Fibroblast of pulmonary artery (primary cell): Measurements from ENCODE around the gene TBCD.

Experiments used
- DNase-seq: peaks from one replicate; pipeline ENCODE4 v3.0.0-alpha.2; 2010; ENCODE audit warnings: low read depth
- H3K4me3 ChIP-seq: replicated peaks from 2 replicates; pipeline ENCODE4 v1.5.1; 2011; ENCODE audit warnings: low read depth, mild to moderate bottlenecking, control low read depth, low read length, moderate library complexity
- TF ChIP-seq, protein P1 (sequence below): IDR thresholded peaks from 2 replicates; pipeline ENCODE4 v1.5.1; 2011; ENCODE audit warnings: mild to moderate bottlenecking, control low read depth, low read length, inconsistent platforms; ENCODE audit errors: missing control alignments

TBCD gene

DNA sequence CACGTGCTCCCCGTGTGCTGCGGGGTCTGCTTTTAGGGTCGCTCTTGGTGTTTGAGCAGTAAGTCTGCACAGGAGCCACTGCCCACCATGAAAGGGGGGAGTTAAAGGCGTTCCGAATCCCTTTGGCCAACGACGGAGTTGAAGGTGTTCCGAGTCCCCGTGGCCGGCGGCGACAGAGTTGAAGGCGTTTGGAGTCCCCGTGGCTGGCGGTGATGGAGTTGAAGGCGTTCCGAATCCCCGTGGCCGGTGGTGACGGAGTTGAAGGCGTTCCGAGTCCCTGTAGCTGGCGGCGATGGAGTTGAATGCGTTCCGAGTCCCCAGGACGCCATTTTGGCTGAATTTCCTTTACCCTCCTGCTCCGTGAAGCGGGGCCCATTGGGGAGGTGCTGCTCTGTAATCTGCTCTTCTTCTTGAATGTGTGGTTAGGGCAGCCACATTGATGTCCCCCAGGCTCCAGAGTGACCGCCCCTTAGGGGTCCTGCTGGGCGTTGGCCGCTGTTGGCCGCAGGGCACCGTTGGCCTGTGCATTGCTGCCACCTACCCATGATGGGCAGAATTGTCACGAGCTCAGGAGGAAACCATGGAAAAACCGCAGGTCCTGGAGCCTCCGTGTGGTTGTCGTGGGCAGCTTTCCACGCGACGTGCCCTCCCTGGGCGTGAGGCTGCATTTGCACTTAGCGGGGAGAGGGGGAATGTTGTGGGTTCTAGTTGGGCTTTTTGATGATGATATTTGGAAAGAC is 161.6 kb downstream of the TBCD start:
- H3K4me3 ChIP-seq: no peak overlapping the region
- TF ChIP-seq, protein P1, sequence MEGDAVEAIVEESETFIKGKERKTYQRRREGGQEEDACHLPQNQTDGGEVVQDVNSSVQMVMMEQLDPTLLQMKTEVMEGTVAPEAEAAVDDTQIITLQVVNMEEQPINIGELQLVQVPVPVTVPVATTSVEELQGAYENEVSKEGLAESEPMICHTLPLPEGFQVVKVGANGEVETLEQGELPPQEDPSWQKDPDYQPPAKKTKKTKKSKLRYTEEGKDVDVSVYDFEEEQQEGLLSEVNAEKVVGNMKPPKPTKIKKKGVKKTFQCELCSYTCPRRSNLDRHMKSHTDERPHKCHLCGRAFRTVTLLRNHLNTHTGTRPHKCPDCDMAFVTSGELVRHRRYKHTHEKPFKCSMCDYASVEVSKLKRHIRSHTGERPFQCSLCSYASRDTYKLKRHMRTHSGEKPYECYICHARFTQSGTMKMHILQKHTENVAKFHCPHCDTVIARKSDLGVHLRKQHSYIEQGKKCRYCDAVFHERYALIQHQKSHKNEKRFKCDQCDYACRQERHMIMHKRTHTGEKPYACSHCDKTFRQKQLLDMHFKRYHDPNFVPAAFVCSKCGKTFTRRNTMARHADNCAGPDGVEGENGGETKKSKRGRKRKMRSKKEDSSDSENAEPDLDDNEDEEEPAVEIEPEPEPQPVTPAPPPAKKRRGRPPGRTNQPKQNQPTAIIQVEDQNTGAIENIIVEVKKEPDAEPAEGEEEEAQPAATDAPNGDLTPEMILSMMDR: peak; percentile 5
- no peak for DNase-seq

- no peak for DNase-seq
- TF ChIP-seq, protein P1: peak; percentile 34
- H3K4me3 ChIP-seq: no peak overlapping the region
These were observed 162.5 kb downstream of the TBCD start for GRCh38 chr17:82914375-82914774.

- H3K4me3 ChIP-seq: no peak overlapping the region
- DNase-seq: no peak
- TF ChIP-seq, protein P1: no peak
These were observed 163.3 kb downstream of the TBCD start for GRCh38 chr17:82915010-82915756.

DNA sequence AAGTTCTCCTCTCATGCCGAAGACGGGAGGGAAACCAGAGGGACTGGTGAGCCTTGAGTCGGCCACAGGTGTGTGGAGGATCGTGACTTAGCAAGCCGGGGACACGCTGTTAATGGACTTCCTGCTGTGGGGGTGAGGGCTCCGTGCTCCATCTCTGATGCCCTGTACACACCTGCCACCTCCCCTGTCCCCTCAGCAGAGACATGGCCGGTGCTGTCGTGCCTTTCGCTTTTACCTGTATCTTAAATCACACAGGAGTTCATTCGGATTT is 163.8 kb downstream of the TBCD start:
- no peak overlapping the region for H3K4me3 ChIP-seq
- TF ChIP-seq, protein P1: no peak
- no peak for DNase-seq

DNA sequence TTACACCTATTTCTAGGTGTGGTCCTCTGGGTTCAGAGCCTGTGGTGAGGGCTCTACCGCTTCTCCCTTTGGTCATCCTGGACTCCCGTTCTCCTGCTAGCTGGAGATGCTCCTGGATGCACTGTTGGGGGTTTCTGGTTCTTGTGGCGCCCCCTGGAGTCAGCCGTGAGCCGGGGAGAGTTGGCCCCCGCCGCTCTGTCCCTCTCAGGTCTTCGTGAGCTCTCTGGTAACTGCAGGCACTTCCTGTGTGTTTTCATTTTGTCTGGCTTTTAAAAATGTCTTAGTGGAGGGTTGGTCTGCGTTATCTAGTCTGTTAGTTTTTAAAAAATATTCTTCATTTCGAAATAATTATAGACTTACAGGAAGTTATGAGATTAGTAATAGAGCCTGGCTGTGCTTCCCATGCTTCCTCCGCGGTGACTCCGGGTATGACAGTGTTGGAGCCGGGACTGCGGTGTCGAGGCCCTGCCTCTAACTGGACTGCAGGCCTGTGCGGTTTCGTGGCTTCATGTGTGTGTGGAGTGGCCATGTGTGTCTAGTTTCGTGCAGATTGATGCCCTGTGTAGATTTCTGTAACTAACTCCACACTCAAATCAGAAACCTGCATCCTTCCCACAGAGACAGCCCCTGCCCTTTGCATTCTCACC is 166.0 kb downstream of the TBCD start:
- H3K4me3 ChIP-seq: no peak overlapping the region
- DNase-seq: peak; percentile 26
- TF ChIP-seq, protein P1: peak; percentile 31

DNA sequence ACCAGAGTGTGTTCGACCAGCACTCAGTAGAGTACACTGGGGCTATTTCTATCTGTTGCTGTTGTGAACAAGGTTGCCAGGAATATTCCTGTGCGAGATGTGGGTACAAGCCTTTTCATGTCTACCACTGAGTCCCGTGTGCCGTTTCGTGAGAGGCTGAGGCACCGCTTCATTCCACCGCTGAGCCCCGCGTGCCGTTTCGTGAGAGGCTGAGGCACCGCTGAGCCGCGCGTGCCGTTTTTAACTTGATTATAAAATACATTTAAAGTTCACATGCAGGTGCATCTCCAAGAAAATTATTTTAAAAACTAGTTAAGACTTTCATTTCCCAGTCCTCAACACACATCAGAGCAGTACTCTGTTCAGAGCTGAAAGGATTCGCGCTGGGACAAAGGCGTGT is 166.6 kb downstream of the TBCD start:
- TF ChIP-seq, protein P1: no peak
- DNase-seq: no peak

More for the DNA sequence above, 166.6 kb downstream of the TBCD start:
- H3K4me3 ChIP-seq: no peak overlapping the region
